Measurements from ENCODE around the gene PXDN. TPM values are rescaled to one million over a fixed set of nuclear protein-coding genes. Genes with fewer than 3 reads are reported as not detected.

PXDN gene
- total and polyA plus RNA-seq, 2 experiments from 2014 or later = 85.7 to 129 TPM

DNA sequence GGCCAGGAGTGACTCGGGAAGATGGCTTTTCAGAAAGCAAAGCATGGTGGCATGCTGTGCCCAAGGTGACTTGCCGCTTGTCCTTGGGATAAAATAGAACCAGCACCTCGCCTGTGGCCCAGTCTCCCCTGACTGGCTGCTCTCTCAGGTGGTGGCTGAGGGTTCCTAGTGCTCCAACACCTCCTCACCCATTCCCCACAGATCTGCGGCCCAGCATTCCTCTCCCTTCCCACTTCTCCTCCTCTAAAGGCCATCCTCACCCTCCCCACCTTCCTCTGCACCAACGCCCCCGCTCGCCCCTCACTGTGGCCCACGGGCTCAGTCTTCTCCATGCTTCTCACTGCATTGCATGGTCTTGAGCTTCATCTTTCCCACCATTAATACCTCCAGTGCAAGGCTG is 132.4 kb downstream of the PXDN start:
- no peak overlapping the region for H3K4me3 ChIP-seq
- TF ChIP-seq, protein P1, sequence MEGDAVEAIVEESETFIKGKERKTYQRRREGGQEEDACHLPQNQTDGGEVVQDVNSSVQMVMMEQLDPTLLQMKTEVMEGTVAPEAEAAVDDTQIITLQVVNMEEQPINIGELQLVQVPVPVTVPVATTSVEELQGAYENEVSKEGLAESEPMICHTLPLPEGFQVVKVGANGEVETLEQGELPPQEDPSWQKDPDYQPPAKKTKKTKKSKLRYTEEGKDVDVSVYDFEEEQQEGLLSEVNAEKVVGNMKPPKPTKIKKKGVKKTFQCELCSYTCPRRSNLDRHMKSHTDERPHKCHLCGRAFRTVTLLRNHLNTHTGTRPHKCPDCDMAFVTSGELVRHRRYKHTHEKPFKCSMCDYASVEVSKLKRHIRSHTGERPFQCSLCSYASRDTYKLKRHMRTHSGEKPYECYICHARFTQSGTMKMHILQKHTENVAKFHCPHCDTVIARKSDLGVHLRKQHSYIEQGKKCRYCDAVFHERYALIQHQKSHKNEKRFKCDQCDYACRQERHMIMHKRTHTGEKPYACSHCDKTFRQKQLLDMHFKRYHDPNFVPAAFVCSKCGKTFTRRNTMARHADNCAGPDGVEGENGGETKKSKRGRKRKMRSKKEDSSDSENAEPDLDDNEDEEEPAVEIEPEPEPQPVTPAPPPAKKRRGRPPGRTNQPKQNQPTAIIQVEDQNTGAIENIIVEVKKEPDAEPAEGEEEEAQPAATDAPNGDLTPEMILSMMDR (IDR thresholded peaks at IDR 0.05; ENCODE audit: low read depth, low read length) = no peak
- no peak overlapping the region for H3K27ac ChIP-seq
- H3K9me3 ChIP-seq (ENCODE audit: low read depth) = no peaks in the 10 kb centered on the region
- peaks cover 20% of the 10 kb centered on the region for H3K27me3 ChIP-seq
- H3K36me3 ChIP-seq = no peaks in the 10 kb centered on the region
- H3K4me1 ChIP-seq (ENCODE audit: low read depth) = no peaks in the 10 kb centered on the region
- no peak for DNase-seq (ENCODE audit: low read depth in 1 of 2, low spot score in 1 of 2)

DNA sequence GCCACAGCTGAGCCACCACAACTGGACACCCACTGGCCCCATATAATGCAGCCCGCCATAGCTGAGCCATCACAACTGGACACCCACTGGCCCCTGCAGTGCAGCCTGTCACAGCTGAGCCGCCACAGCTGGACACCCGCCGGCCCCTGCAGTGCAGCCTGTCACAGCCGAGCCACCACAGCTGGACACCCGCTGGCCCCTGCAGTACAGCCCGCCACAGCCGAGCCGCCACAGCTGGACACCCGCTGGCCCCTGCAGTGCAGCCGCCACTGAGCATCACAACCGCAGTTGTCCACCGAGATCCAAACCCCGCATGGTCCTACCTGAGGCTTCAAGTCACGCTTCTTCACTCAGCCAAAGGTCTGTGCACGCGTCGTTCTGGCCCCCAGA is 134.2 kb downstream of the PXDN start:
- no peak overlapping the region for H3K4me3 ChIP-seq
- no peak for DNase-seq (ENCODE audit: low read depth in 1 of 2, low spot score in 1 of 2)
- TF ChIP-seq, protein P1 (IDR thresholded peaks at IDR 0.05; ENCODE audit: low read depth, low read length) = no peak
- H3K4me1 ChIP-seq (ENCODE audit: low read depth) = no peaks in the 10 kb centered on the region
- no peak overlapping the region for H3K27ac ChIP-seq
- peaks cover 34% of the 10 kb centered on the region for H3K27me3 ChIP-seq
- H3K36me3 ChIP-seq = no peaks in the 10 kb centered on the region
- H3K9me3 ChIP-seq (ENCODE audit: low read depth) = no peaks in the 10 kb centered on the region

DNA sequence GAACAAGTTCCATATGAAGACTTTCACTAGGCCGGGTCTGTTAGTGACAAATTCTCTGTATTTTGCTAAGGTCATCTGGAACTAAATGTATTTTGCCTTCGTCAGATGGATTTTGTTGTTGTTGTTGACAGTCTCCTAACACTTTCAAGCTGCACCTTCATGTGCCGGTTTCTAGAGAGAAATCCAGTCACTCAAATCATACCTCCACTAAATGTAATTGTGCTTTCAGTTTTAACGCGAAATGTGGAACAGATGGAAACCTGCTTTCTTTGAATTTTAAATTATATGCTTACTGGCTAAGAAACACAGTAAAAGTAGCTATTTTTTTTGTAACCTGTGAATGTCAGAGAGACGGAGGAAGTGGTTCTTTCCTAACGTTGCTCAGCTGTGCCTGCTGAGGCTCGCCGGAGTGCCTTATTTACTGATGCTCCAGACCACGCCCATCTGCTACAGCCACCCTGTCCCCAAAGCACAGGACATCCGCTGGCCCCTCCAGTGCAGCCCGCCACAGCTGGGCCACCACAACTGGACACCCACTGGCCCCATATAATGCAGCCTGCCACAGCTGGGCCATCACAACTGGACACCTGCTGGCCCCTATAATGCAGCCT is 134.7 kb downstream of the PXDN start:
- Histone ChIP-seq H3K27ac (no peak overlapping the region), H3K36me3 (no peaks in the 10 kb centered on the region), H3K9me3 (ENCODE audit: low read depth) (no peaks in the 10 kb centered on the region), H3K27me3 (peaks cover 34% of the 10 kb centered on the region), H3K4me1 (ENCODE audit: low read depth) (no peaks in the 10 kb centered on the region), H3K4me3 (no peak overlapping the region)
- TF ChIP-seq, protein P1 (IDR thresholded peaks at IDR 0.05; ENCODE audit: low read depth, low read length) = no peak
- no peak for DNase-seq (ENCODE audit: low read depth in 1 of 2, low spot score in 1 of 2)

DNA sequence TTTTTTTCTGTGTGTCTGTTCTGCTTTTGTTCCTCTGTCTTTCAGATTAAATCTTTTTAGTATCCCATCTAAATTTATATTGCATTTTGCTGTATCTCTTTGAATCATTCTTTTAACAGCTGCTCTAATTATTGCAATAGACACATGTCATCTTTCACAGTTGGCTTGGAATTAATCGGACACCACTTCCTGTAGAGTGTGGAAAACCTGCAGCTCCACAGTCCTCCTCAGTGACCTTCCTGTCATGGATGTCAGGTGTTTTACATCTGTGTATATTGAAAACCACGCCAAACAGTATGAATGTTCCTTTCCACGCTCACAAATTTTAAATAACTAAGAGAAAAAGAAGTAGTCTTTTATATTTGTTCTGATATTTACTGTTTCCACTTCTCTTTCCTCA is 135.3 kb downstream of the PXDN start:
- Histone ChIP-seq H3K36me3 (no peaks in the 10 kb centered on the region), H3K4me1 (ENCODE audit: low read depth) (no peaks in the 10 kb centered on the region), H3K9me3 (ENCODE audit: low read depth) (no peaks in the 10 kb centered on the region), H3K27me3 (peaks cover 34% of the 10 kb centered on the region), H3K4me3 (no peak overlapping the region), H3K27ac (no peak overlapping the region)
- TF ChIP-seq, protein P1 (IDR thresholded peaks at IDR 0.05; ENCODE audit: low read depth, low read length) = no peak
- DNase-seq (ENCODE audit: low read depth in 1 of 2, low spot score in 1 of 2) = no peak

DNA sequence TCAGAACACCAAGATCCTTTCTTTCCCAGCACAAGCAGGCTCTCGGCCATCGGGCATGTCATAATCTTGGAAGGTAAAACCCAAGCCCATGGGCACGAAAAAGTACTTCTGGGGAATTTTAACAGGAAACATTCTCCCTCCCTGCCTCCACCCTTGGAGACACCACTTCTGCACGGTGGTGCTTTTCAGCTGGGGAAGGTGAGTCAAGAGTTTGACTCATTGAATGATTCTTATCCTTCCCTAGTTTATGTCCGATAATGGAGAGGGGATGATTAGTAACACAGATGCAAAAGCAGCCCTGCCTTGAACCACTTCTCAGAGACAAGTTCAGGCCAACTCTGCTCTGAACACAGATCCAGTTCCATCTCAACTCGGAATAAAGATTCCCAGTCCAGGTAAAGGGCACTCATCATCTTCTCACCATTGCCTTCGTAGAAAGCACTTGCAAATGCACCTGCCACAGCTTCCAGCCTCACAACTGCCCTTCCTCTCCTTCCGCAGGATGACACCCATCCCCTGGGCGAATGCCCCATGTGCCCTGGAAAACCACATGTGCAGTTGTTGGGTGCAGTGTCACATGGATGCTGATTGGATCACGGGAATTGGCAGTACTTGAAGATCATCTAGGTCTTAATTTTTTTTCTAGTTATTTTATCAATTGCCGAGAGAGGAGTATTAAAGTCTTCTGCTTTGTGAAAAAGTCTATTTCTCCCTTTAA is 136.2 kb downstream of the PXDN start:
- H3K9me3 ChIP-seq (ENCODE audit: low read depth) = no peaks in the 10 kb centered on the region
- H3K4me1 ChIP-seq (ENCODE audit: low read depth) = no peaks in the 10 kb centered on the region
- no peak for DNase-seq (ENCODE audit: low read depth in 1 of 2, low spot score in 1 of 2)
- no peak overlapping the region for H3K27ac ChIP-seq
- no peak overlapping the region for H3K4me3 ChIP-seq
- no peaks in the 10 kb centered on the region for H3K36me3 ChIP-seq
- peaks cover 34% of the 10 kb centered on the region for H3K27me3 ChIP-seq
- TF ChIP-seq, protein P1 (IDR thresholded peaks at IDR 0.05; ENCODE audit: low read depth, low read length) = no peak
